ENCODE measurements around the gene PRR33.
A peak's percentile ranks its signal among the peaks of the same experiment; 100 is the strongest.

Gene PRR33

GRCh38 chr11:1861435-1862411, 30.0 kb downstream of the PRR33 start:
- DNase-seq = no peak

- DNase-seq = no peak
Measured at GRCh38 chr11:1860108-1860507, 31.6 kb downstream of the PRR33 start.

- no peak for DNase-seq
Measured at GRCh38 chr11:1859004-1859403, 32.7 kb downstream of the PRR33 start.

- no peak for DNase-seq
Measured at GRCh38 chr11:1858576-1858975, 33.1 kb downstream of the PRR33 start.

- DNase-seq = no peak
Measured at GRCh38 chr11:1858154-1858553, 33.5 kb downstream of the PRR33 start.

- no peak for DNase-seq
Measured at GRCh38 chr11:1857064-1857463, 34.6 kb downstream of the PRR33 start.

GRCh38 chr11:1856306-1857005, 35.2 kb downstream of the PRR33 start:
- DNase-seq = no peak

- DNase-seq = no peak
Measured at GRCh38 chr11:1855886-1856265, 35.8 kb downstream of the PRR33 start.

GRCh38 chr11:1854949-1855885, 36.5 kb downstream of the PRR33 start:
- peak; percentile 79 to 80 for DNase-seq

- peak in 1 of 2 experiments; percentile 58 for DNase-seq
Measured at GRCh38 chr11:1854132-1854948, 37.4 kb downstream of the PRR33 start.

- DNase-seq = peak; percentile 63 to 68
Measured at GRCh38 chr11:1853376-1854131, 38.1 kb downstream of the PRR33 start.

GRCh38 chr11:1852877-1853276, 38.8 kb downstream of the PRR33 start, which contains the start of gene LSP1:
Gene LSP1 (plus strand): TSS chr11:1853084. CDS start chr11:1853145, 61 bp downstream.
- DNase-seq = peak; percentile 87 to 90

- DNase-seq = peak in 1 of 2 experiments; percentile 47
Measured at GRCh38 chr11:1852271-1852876, 39.3 kb downstream of the PRR33 start.

GRCh38 chr11:1851468-1852180, 40.1 kb downstream of the PRR33 start:
- DNase-seq = no peak

- DNase-seq = no peak
Measured at GRCh38 chr11:1848640-1849430, 42.9 kb downstream of the PRR33 start.

- no peak for DNase-seq
Measured at GRCh38 chr11:1847926-1848639, 43.6 kb downstream of the PRR33 start.

GRCh38 chr11:1847006-1847735, 44.5 kb downstream of the PRR33 start:
- no peak for DNase-seq

Data from activated T-cell treated with anti-CD3 and anti-CD28 coated beads, Interleukin-2, amount 50 U/mL, for 48 hours (primary cell).